ENCODE data around the gene ZNF878. TPM values are rescaled to one million over a fixed set of nuclear protein-coding genes. Genes with fewer than 3 reads are reported as not detected.
"Not testable (repeated sequence)": the region's sequence is repeated elsewhere in the genome, so short reads cannot be mapped to it uniquely, and the experiment has no call there.

ZNF878 gene
- total and polyA plus RNA-seq, 2 donors = 0.23 to 0.38 TPM

- not testable (repeated sequence) for H3K27me3 ChIP-seq (ENCODE audit: control insufficient read depth in 2 of 2, insufficient read depth in 1 of 2, low read length in 1 of 2); H3K36me3 ChIP-seq (ENCODE audit: control insufficient read depth in 2 of 2, insufficient read depth in 2 of 2, low read length in 1 of 2); H3K4me3 ChIP-seq (ENCODE audit: low read length in 2 of 2); DNase-seq (ENCODE audit: low read depth in 6 of 9, low spot score in 9 of 9); H3K4me1 ChIP-seq (ENCODE audit: control insufficient read depth in 2 of 2, insufficient read depth in 2 of 2, low read length in 2 of 2); H3K27ac ChIP-seq (ENCODE audit: low read depth in 1 of 2, low read length in 1 of 2)
- H3K9me3 ChIP-seq (ENCODE audit: control insufficient read depth in 2 of 2, insufficient read depth in 1 of 2, low read length in 1 of 2) = peaks cover 2 to 30% of the 10 kb centered on the region in 2 donors
- WGBS = 97% methylated on average over 6 of the region's 6 CpGs
Measured at GRCh38 chr19:12083336-12083735, 30.6 kb upstream of the ZNF878 start.

- no peak overlapping the region for H3K4me3 ChIP-seq (ENCODE audit: low read length in 2 of 2)
- no peak overlapping the region for H3K27ac ChIP-seq (ENCODE audit: low read depth in 1 of 2, low read length in 1 of 2)
- WGBS = 84% methylated on average over 3 of the region's 3 CpGs
- H3K36me3 ChIP-seq (ENCODE audit: control insufficient read depth in 2 of 2, insufficient read depth in 2 of 2, low read length in 1 of 2) = peaks cover 24 to 27% of the 10 kb centered on the region in 2 donors
- H3K27me3 ChIP-seq (ENCODE audit: control insufficient read depth in 2 of 2, insufficient read depth in 1 of 2, low read length in 1 of 2) = no peaks in the 10 kb centered on the region
- H3K4me1 ChIP-seq (ENCODE audit: control insufficient read depth in 2 of 2, insufficient read depth in 2 of 2, low read length in 2 of 2) = no peaks in the 10 kb centered on the region
- DNase-seq (ENCODE audit: low read depth in 6 of 9, low spot score in 9 of 9) = no peak
- H3K9me3 ChIP-seq (ENCODE audit: control insufficient read depth in 2 of 2, insufficient read depth in 1 of 2, low read length in 1 of 2) = peaks cover 19 to 43% of the 10 kb centered on the region in 2 donors
Measured at GRCh38 chr19:12077375-12077774, 24.6 kb upstream of the ZNF878 start.

DNA sequence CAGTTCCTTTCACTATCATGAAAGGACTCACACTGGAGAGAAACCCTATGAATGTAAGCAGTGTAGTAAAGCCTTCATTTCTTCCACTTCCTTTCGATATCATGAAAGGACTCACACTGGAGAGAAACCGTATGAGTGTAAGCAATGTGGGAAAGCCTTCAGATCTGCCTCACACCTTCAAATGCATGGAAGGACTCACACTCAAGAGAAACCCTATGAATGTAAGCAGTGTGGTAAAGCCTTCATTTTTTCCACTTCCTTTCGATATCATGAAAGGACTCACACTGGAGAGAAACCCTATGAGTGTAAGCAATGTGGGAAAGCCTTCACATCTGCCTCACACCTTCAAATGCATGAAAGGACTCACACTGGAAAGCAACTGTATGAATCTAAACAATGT, 23.6 kb upstream of the ZNF878 start:
- peaks cover 24 to 27% of the 10 kb centered on the region in 2 donors for H3K36me3 ChIP-seq (ENCODE audit: control insufficient read depth in 2 of 2, insufficient read depth in 2 of 2, low read length in 1 of 2)
- not testable (repeated sequence) for H3K27me3 ChIP-seq (ENCODE audit: control insufficient read depth in 2 of 2, insufficient read depth in 1 of 2, low read length in 1 of 2); H3K4me3 ChIP-seq (ENCODE audit: low read length in 2 of 2); H3K27ac ChIP-seq (ENCODE audit: low read depth in 1 of 2, low read length in 1 of 2); H3K4me1 ChIP-seq (ENCODE audit: control insufficient read depth in 2 of 2, insufficient read depth in 2 of 2, low read length in 2 of 2); DNase-seq (ENCODE audit: low read depth in 6 of 9, low spot score in 9 of 9)
- H3K9me3 ChIP-seq (ENCODE audit: control insufficient read depth in 2 of 2, insufficient read depth in 1 of 2, low read length in 1 of 2) = peaks cover 19 to 43% of the 10 kb centered on the region in 2 donors
- WGBS = over 99% methylated on average over 3 of the region's 3 CpGs

DNA sequence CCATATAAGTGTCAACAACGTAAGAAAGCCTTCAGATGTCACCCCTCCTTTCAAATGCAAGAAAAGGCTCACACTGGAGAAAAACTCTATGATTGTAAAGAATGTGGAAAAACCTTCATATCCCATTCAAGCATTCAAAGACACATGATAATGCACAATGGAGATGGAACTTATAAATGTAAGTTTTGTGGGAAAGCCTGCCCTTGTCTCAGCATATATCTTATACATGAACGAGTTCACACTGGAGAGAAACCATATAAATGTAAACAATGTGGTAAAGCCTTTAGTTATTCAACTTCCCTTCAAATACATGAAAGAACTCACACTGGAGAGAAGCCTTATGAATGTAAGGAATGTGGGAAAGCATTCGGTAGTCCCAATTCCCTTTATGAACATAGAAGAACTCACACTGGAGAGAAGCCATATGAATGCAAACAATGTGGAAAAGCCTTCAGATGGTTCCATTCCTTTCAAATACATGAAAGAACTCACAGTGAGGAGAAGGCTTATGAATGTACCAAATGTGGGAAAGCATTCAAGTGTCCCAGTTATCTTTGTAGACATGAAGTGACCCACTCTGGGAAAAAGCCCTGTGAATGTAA, 22.9 kb upstream of the ZNF878 start:
- Histone ChIP-seq H3K9me3 (ENCODE audit: control insufficient read depth in 2 of 2, insufficient read depth in 1 of 2, low read length in 1 of 2) (peaks cover 19 to 41% of the 10 kb centered on the region in 2 donors), H3K4me3 (ENCODE audit: low read length in 2 of 2) (no peak overlapping the region), H3K27me3 (ENCODE audit: control insufficient read depth in 2 of 2, insufficient read depth in 1 of 2, low read length in 1 of 2) (no peaks in the 10 kb centered on the region), H3K27ac (ENCODE audit: low read depth in 1 of 2, low read length in 1 of 2) (no peak overlapping the region), H3K36me3 (ENCODE audit: control insufficient read depth in 2 of 2, insufficient read depth in 2 of 2, low read length in 1 of 2) (peaks cover 24 to 27% of the 10 kb centered on the region in 2 donors), H3K4me1 (ENCODE audit: control insufficient read depth in 2 of 2, insufficient read depth in 2 of 2, low read length in 2 of 2) (no peaks in the 10 kb centered on the region)
- WGBS = over 99% methylated on average over 3 of the region's 3 CpGs
- no peak for DNase-seq (ENCODE audit: low read depth in 6 of 9, low spot score in 9 of 9)

- 5% methylated on average over 66 of the region's 66 CpGs for WGBS
- Histone ChIP-seq H3K9me3 (ENCODE audit: control insufficient read depth in 2 of 2, insufficient read depth in 1 of 2, low read length in 1 of 2) (peaks cover 3 to 34% of the 10 kb centered on the region in 2 donors), H3K4me3 (ENCODE audit: low read length in 2 of 2) (peak within 1 kb of the TSS; percentile 70 to 86), H3K27ac (ENCODE audit: low read depth in 1 of 2, low read length in 1 of 2) (peak within 1 kb of the TSS; percentile 76 to 90), H3K4me1 (ENCODE audit: control insufficient read depth in 2 of 2, insufficient read depth in 2 of 2, low read length in 2 of 2) (peaks cover 4% of the 10 kb centered on the region in 2 donors), H3K36me3 (ENCODE audit: control insufficient read depth in 2 of 2, insufficient read depth in 2 of 2, low read length in 1 of 2) (no peaks in the 10 kb centered on the region), H3K27me3 (ENCODE audit: control insufficient read depth in 2 of 2, insufficient read depth in 1 of 2, low read length in 1 of 2) (peaks cover 0 to 6% of the 10 kb centered on the region in 2 donors)
- DNase-seq (ENCODE audit: low read depth in 6 of 9, low spot score in 9 of 9) = peak in 8 of 9 donors; percentile 27 to 82 (median 64)
Measured at GRCh38 chr19:12064590-12065538, 12.1 kb upstream of the ZNF878 start, which contains the start of gene ZNF844. Gene ZNF844, plus strand, starts transcription at chr19:12064731. Its CDS starts 143 bp downstream, at chr19:12064874.

GRCh38 chr19:12055784-12056183, 3.0 kb upstream of the ZNF878 start:
- H3K4me3 ChIP-seq (ENCODE audit: low read length in 2 of 2) = no peak overlapping the region
- peaks cover 3 to 34% of the 10 kb centered on the region in 2 donors for H3K27me3 ChIP-seq (ENCODE audit: control insufficient read depth in 2 of 2, insufficient read depth in 1 of 2, low read length in 1 of 2)
- H3K4me1 ChIP-seq (ENCODE audit: control insufficient read depth in 2 of 2, insufficient read depth in 2 of 2, low read length in 2 of 2) = peaks cover 12 to 21% of the 10 kb centered on the region in 2 donors
- no peaks in the 10 kb centered on the region for H3K9me3 ChIP-seq (ENCODE audit: control insufficient read depth in 2 of 2, insufficient read depth in 1 of 2, low read length in 1 of 2)
- H3K36me3 ChIP-seq (ENCODE audit: control insufficient read depth in 2 of 2, insufficient read depth in 2 of 2, low read length in 1 of 2) = no peaks in the 10 kb centered on the region
- 93% methylated on average over 5 of the region's 5 CpGs for WGBS
- no peak for DNase-seq (ENCODE audit: low read depth in 6 of 9, low spot score in 9 of 9)
- H3K27ac ChIP-seq (ENCODE audit: low read depth in 1 of 2, low read length in 1 of 2) = no peak overlapping the region

GRCh38 chr19:12052091-12052496, 667 bp downstream of the ZNF878 start:
- Histone ChIP-seq H3K4me3 (ENCODE audit: low read length in 2 of 2) (peak overlapping the region; percentile 49 to 51), H3K27ac (ENCODE audit: low read depth in 1 of 2, low read length in 1 of 2) (no peak overlapping the region), H3K36me3 (ENCODE audit: control insufficient read depth in 2 of 2, insufficient read depth in 2 of 2, low read length in 1 of 2) (no peaks in the 10 kb centered on the region), H3K27me3 (ENCODE audit: control insufficient read depth in 2 of 2, insufficient read depth in 1 of 2, low read length in 1 of 2) (peaks cover 3 to 34% of the 10 kb centered on the region in 2 donors), H3K4me1 (ENCODE audit: control insufficient read depth in 2 of 2, insufficient read depth in 2 of 2, low read length in 2 of 2) (peaks cover 12 to 15% of the 10 kb centered on the region in 2 donors), H3K9me3 (ENCODE audit: control insufficient read depth in 2 of 2, insufficient read depth in 1 of 2, low read length in 1 of 2) (peaks cover 0 to 10% of the 10 kb centered on the region in 2 donors)
- peak in 1 of 9 donors; percentile 28 for DNase-seq (ENCODE audit: low read depth in 6 of 9, low spot score in 9 of 9)
- WGBS = 2% methylated on average over 14 of the region's 14 CpGs

DNA sequence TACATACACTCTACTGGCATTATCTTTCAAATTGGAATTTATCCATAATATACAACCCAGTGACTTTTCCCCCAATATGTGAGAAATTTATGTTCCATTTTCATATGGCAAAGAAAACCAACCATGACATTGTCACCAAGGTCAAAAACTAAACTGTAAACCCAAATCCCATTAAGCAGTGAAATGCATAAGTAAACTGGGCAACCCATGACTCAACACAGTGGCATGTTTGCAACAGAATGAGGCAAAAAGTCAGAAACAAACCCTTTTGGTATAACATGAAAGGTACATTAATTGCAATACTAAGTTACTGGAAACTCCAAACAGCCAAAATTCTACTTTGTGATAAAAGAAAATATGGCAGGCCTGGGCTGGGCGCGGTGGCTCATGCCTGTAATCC, 4.9 kb downstream of the ZNF878 start:
- Histone ChIP-seq H3K27me3 (ENCODE audit: control insufficient read depth in 2 of 2, insufficient read depth in 1 of 2, low read length in 1 of 2) (peaks cover 0 to 15% of the 10 kb centered on the region in 2 donors), H3K4me3 (ENCODE audit: low read length in 2 of 2) (no peak overlapping the region), H3K4me1 (ENCODE audit: control insufficient read depth in 2 of 2, insufficient read depth in 2 of 2, low read length in 2 of 2) (peaks cover 10% of the 10 kb centered on the region in 2 donors), H3K36me3 (ENCODE audit: control insufficient read depth in 2 of 2, insufficient read depth in 2 of 2, low read length in 1 of 2) (peaks cover 0 to 2% of the 10 kb centered on the region in 2 donors), H3K27ac (ENCODE audit: low read depth in 1 of 2, low read length in 1 of 2) (no peak overlapping the region), H3K9me3 (ENCODE audit: control insufficient read depth in 2 of 2, insufficient read depth in 1 of 2, low read length in 1 of 2) (peaks cover 9 to 18% of the 10 kb centered on the region in 2 donors)
- 100% methylated on average over 2 of the region's 2 CpGs for WGBS
- no peak for DNase-seq (ENCODE audit: low read depth in 6 of 9, low spot score in 9 of 9)

Measured in thymus (tissue), 11 donors.